Stimulated activated CD4-positive, alpha-beta T cell treated with anti-CD3 and anti-CD28 coated beads, Interleukin-2, amount 100 ng/mL, for 24 hours (primary cell): ENCODE measurements around the gene NUDT3.

Experiments used
- DNase-seq, 2 donors: peaks; one replicate each; pipeline ENCODE4 v3.0.0-alpha.2; 2020

NUDT3 gene

DNA sequence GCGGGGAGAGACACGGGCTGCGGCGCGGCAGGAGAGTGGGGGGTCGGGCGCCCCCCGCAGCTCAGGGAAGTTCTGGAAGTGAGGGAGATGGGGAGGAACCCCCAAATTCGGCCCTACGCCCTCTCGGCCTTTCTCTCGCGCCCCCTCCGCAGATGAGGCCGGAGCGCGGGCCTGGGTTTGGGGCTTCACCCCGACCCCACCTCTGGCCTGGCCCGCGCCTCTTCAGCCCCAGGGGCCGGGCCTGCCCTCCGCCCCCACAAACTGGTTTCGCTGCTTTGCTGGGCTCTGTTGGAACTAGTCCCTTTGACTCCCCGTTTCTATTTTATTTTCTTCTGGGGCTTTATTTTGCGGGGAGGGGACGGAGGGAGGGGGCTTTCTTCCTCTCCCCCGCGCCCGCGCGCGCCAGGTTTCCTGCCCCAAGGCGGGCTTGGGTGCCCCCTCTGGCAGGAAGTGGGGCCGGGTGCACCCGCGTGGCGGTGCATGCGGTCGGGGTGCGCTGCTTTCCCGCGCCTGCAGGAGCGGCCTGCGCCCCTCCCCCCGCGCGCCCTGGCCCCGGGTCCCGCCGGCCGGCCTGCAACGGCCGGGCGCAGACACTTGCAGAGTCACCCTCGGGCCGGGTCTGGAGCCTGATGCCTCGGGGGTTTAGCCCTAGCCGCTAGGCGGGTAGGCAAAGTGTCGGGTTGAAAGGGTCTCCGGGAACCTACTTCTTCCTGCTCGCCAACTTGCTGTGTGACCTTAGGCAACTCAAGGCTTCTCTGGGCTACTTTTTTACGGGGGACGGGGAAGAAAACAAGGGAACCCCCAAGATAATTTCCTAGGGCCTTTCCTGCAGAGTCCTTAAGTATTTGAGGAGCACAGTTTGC, 154.5 kb downstream of the NUDT3 start:
- DNase-seq: peak; percentile 80 to 82

DNA sequence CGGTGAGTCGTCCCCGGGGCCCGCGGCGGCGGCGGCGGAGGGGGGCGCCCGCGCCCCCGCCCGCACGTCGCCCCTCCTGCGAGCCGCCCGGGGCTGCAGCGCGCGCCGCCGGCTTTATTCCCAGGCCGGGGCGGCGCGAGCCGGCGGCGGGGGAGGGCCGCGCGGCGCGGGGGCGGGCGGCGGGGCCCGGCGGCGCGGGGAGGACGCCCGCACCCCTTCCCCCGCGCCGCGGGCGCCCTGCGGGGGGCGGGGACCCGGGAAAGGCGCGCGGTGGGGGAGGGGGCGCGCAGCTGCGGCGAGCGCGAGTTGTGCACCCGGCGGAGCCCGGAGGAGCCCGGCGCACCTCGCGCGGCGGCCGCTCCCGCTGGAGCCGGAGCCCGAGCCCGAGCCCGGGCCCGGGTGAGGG, 155.2 kb downstream of the NUDT3 start:
- DNase-seq: peak; percentile 50 to 54

GRCh38 chr6:34236443-34237315, 155.8 kb downstream of the NUDT3 start, which contains the start of gene HMGA1:
Gene HMGA1, plus strand, starts transcription at chr6:34236873. Its CDS starts 3,908 bp downstream, at chr6:34240781.
- peak; percentile 91 to 93 for DNase-seq

DNA sequence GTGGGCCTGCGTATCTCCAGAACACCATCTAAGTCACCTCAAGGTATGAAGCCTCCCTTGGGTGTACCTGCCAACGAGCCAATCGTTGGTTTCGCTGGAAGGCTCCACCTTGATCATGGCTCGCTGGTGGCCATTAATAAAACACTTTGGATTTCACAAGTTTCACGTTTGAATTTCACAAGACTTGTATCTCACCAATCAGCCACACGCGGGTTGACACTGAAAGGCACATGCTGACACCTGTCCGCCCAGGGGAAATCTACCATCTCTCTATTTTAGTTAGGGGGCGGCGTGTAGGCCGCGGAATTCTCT, 156.4 kb downstream of the NUDT3 start:
- DNase-seq: peak; percentile 49 to 62

GRCh38 chr6:34235307-34236130, 156.9 kb downstream of the NUDT3 start:
- DNase-seq: peak; percentile 68 to 77

DNA sequence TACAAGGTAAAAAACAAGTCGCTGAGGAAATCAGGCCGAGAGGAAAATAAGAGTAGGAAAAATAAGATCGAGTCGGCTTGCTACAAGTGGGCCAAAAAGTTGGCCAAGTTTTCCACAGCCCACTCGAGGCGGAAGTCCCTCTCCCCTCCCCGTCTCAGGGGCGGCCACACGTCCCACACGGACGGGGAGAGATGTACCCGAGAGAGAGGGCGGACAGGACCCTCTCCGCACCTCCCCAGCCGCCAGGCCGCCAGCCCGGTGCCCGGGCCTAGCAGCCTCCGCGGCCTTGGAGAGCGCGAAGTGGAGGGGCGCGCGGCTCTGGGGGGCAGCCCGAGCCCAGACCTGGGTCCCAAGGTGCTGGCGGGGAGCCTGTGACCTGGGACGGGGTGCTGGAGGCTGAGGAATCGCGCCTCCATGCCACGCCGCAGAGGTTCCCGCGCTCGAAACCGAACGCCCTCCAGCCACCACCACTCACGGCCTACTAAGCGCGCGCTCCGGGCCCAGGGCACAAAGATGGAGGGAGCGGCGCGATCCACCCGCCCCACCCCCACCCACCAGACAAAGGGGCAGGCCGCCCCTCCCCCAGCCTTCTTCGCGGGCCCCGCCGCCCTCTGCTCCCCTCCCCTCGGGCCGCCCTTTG, 157.7 kb downstream of the NUDT3 start:
- no peak for DNase-seq

- DNase-seq: peak in 1 of 2 donors; percentile 17
Measured at GRCh38 chr6:34233867-34234266, 158.6 kb downstream of the NUDT3 start.

- DNase-seq: peak in 1 of 2 donors; percentile 12
Measured at GRCh38 chr6:34232901-34233300, 159.6 kb downstream of the NUDT3 start.

- DNase-seq: peak in 1 of 2 donors; percentile 13
Measured at GRCh38 chr6:34231566-34232336, 160.7 kb downstream of the NUDT3 start.

GRCh38 chr6:34230653-34231371, 161.7 kb downstream of the NUDT3 start:
- peak in 1 of 2 donors; percentile 17 for DNase-seq

- peak in 1 of 2 donors; percentile 3 for DNase-seq
Measured at GRCh38 chr6:34229877-34230276, 162.6 kb downstream of the NUDT3 start.
